ENCODE data around the gene ADCY10. TPM values are rescaled to one million over a fixed set of nuclear protein-coding genes. Genes with fewer than 3 reads are reported as not detected.

ADCY10 gene
- total RNA-seq, 1 donor from 2014 or later = not detected

DNA sequence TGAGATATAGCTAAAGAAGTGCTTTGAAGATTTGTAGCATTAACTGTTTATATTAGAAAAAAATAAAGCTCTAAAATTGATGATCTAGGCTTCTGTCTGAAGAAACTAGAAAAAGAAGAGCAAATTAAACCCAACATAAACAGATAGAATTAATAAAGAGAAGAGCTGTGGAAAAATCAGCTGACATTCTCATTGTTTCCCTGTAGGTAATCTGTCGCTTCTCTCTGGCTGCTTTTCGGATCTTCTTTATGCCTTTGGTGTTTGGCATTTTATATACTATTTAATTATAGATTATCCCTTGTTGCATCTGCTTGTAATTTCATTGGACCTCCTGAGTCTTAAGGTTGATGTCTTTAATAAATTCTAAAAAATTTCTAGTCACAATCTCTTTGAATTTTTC, 132.4 kb downstream of the ADCY10 start:
- no peak overlapping the region for H3K4me3 Mint-ChIP-seq
- Histone ChIP-seq H3K4me3 (no peak overlapping the region), H3K79me2 (ENCODE audit: low read depth) (no peaks in the 10 kb centered on the region), H4K20me1 (ENCODE audit: low read depth) (no peaks in the 10 kb centered on the region), H3K27me3 (no peaks in the 10 kb centered on the region), H3K4me1 (no peaks in the 10 kb centered on the region), H3K36me3 (peaks cover 13% of the 10 kb centered on the region), H3K27ac (no peak overlapping the region), H3K9me3 (ENCODE audit: low read depth) (no peaks in the 10 kb centered on the region), H2AFZ (replicated peaks) (no peak overlapping the region), H3F3A (ENCODE audit: low read depth) (no peaks in the 10 kb centered on the region), H3K4me2 (no peak overlapping the region), H3K9ac (no peak overlapping the region)
- H3K4me1 Mint-ChIP-seq = no peaks in the 10 kb centered on the region
- DNase-seq (ENCODE audit: low spot score) = no peak
- TF ChIP-seq EZH2 (IDR thresholded peaks at IDR 0.05) (no peak), EZH2phosphoT487 (IDR thresholded peaks at IDR 0.05) (no peak)
- H3K27me3 Mint-ChIP-seq (ENCODE audit: insufficient read depth, low read depth) = no peaks in the 10 kb centered on the region
- peaks cover 13% of the 10 kb centered on the region for H3K9me3 Mint-ChIP-seq
- H3K36me3 Mint-ChIP-seq = peaks cover 60% of the 10 kb centered on the region
- H3K27ac Mint-ChIP-seq = no peak overlapping the region

GRCh38 chr1:167777269-167777650, 136.7 kb downstream of the ADCY10 start:
- H3K36me3 Mint-ChIP-seq = peaks cover 59% of the 10 kb centered on the region
- no peak for DNase-seq (ENCODE audit: low spot score)
- H3K36me3 ChIP-seq = peaks cover 13% of the 10 kb centered on the region
- H3K4me3 Mint-ChIP-seq = no peak overlapping the region
- no peak overlapping the region for H3K4me2 ChIP-seq
- H2AFZ ChIP-seq (replicated peaks) = no peak overlapping the region
- H3K27ac ChIP-seq = no peak overlapping the region
- no peak for TF ChIP-seq EZH2 (IDR thresholded peaks at IDR 0.05)
- no peak for TF ChIP-seq CTCF (IDR thresholded peaks at IDR 0.05)
- no peak for TF ChIP-seq EZH2phosphoT487 (IDR thresholded peaks at IDR 0.05)
- no peaks in the 10 kb centered on the region for H3K4me1 Mint-ChIP-seq
- H3K9me3 ChIP-seq (ENCODE audit: low read depth) = no peaks in the 10 kb centered on the region
- no peak overlapping the region for H3K4me3 ChIP-seq
- H3K27ac Mint-ChIP-seq = no peak overlapping the region
- H3K9me3 Mint-ChIP-seq = peaks cover 13% of the 10 kb centered on the region
- H3K27me3 ChIP-seq = no peaks in the 10 kb centered on the region
- H3K27me3 Mint-ChIP-seq (ENCODE audit: insufficient read depth, low read depth) = no peaks in the 10 kb centered on the region
- H4K20me1 ChIP-seq (ENCODE audit: low read depth) = no peaks in the 10 kb centered on the region
- no peaks in the 10 kb centered on the region for H3K79me2 ChIP-seq (ENCODE audit: low read depth)
- H3F3A ChIP-seq (ENCODE audit: low read depth) = no peaks in the 10 kb centered on the region
- H3K4me1 ChIP-seq = no peaks in the 10 kb centered on the region
- H3K9ac ChIP-seq = no peak overlapping the region

GRCh38 chr1:167776616-167777268, 137.2 kb downstream of the ADCY10 start:
- no peak overlapping the region for H3K4me3 ChIP-seq

More at GRCh38 chr1:167776616-167777268, 137.2 kb downstream of the ADCY10 start:
- H3K4me1 Mint-ChIP-seq = no peaks in the 10 kb centered on the region
- H3K36me3 ChIP-seq = peaks cover 13% of the 10 kb centered on the region
- H3K79me2 ChIP-seq (ENCODE audit: low read depth) = no peaks in the 10 kb centered on the region
- no peaks in the 10 kb centered on the region for H4K20me1 ChIP-seq (ENCODE audit: low read depth)
- no peak overlapping the region for H3K4me2 ChIP-seq
- no peak overlapping the region for H3K27ac ChIP-seq
- H3K27ac Mint-ChIP-seq = no peak overlapping the region
- DNase-seq (ENCODE audit: low spot score) = no peak
- no peaks in the 10 kb centered on the region for H3K9me3 ChIP-seq (ENCODE audit: low read depth)
- TF ChIP-seq EZH2 (IDR thresholded peaks at IDR 0.05) (no peak), CTCF (IDR thresholded peaks at IDR 0.05) (no peak), EZH2phosphoT487 (IDR thresholded peaks at IDR 0.05) (no peak)
- H3K9ac ChIP-seq = no peak overlapping the region
- H3K27me3 Mint-ChIP-seq (ENCODE audit: insufficient read depth, low read depth) = no peaks in the 10 kb centered on the region
- no peak overlapping the region for H2AFZ ChIP-seq (replicated peaks)
- no peaks in the 10 kb centered on the region for H3K4me1 ChIP-seq
- no peak overlapping the region for H3K4me3 Mint-ChIP-seq
- no peaks in the 10 kb centered on the region for H3F3A ChIP-seq (ENCODE audit: low read depth)
- H3K9me3 Mint-ChIP-seq = peaks cover 10% of the 10 kb centered on the region
- peaks cover 61% of the 10 kb centered on the region for H3K36me3 Mint-ChIP-seq
- no peaks in the 10 kb centered on the region for H3K27me3 ChIP-seq
